Parathyroid adenoma (tissue), 2 donors: ENCODE data around the gene MPP3.

Experiments
- H2AFZ ChIP-seq: fragments of 300-600 bp; sonication (generic); one replicate; pipeline ENCODE4 v1.7.0; 2017; ENCODE audit warnings: antibody characterized with exemption, mild to moderate bottlenecking
- H3K27ac ChIP-seq: fragments of 300-600 bp; sonication (generic); one replicate; pipeline ENCODE4 v1.7.0; 2017
- H3K27me3 ChIP-seq: fragments of 300-600 bp; sonication (generic); one replicate; pipeline ENCODE4 v1.7.0; 2017; ENCODE audit warnings: low read length; ENCODE audit not compliant: control insufficient read depth, insufficient read depth
- H3K36me3 ChIP-seq: fragments of 300-600 bp; sonication (generic); one replicate; pipeline ENCODE4 v1.7.0; 2017; ENCODE audit warnings: low read length; ENCODE audit not compliant: control insufficient read depth, insufficient read depth
- H3K4me1 ChIP-seq: fragments of 300-600 bp; sonication (generic); one replicate; pipeline ENCODE4 v1.7.0; 2017; ENCODE audit warnings: control low read depth
- H3K4me2 ChIP-seq: fragments of 300-600 bp; sonication (generic); one replicate; pipeline ENCODE4 v1.7.0; 2017; ENCODE audit warnings: low read length
- H3K4me3 ChIP-seq: fragments of 300-600 bp; sonication (generic); one replicate; pipeline ENCODE4 v1.7.0; 2017; ENCODE audit warnings: low read depth, low read length
- H3K79me2 ChIP-seq: fragments of 300-600 bp; sonication (generic); one replicate; pipeline ENCODE4 v1.7.0; 2017; ENCODE audit warnings: control low read depth
- H3K9ac ChIP-seq: fragments of 300-600 bp; sonication (generic); one replicate; pipeline ENCODE4 v1.7.0; 2017; ENCODE audit warnings: mild to moderate bottlenecking
- H3K9me3 ChIP-seq: fragments of 300-600 bp; sonication (generic); one replicate; pipeline ENCODE4 v1.7.0; 2017; ENCODE audit warnings: low read length; ENCODE audit not compliant: control insufficient read depth
- TF ChIP-seq, protein P1 (sequence below): fragments of 300-600 bp; sonication (generic); IDR thresholded peaks from one replicate; pipeline ENCODE4 v1.7.0; 2017; ENCODE audit warnings: antibody characterized with exemption, mild to moderate bottlenecking
- donor health status: primary hyperparathyroidism.

MPP3 gene

GRCh38 chr17:43780135-43780534, 52.8 kb downstream of the MPP3 start, which contains the start of gene CFAP97D1:
TSS of gene CFAP97D1 (plus strand) at chr17:43780435. CDS start at chr17:43780463, 28 bp downstream.
- TF ChIP-seq, protein P1, sequence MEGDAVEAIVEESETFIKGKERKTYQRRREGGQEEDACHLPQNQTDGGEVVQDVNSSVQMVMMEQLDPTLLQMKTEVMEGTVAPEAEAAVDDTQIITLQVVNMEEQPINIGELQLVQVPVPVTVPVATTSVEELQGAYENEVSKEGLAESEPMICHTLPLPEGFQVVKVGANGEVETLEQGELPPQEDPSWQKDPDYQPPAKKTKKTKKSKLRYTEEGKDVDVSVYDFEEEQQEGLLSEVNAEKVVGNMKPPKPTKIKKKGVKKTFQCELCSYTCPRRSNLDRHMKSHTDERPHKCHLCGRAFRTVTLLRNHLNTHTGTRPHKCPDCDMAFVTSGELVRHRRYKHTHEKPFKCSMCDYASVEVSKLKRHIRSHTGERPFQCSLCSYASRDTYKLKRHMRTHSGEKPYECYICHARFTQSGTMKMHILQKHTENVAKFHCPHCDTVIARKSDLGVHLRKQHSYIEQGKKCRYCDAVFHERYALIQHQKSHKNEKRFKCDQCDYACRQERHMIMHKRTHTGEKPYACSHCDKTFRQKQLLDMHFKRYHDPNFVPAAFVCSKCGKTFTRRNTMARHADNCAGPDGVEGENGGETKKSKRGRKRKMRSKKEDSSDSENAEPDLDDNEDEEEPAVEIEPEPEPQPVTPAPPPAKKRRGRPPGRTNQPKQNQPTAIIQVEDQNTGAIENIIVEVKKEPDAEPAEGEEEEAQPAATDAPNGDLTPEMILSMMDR = no peak
- Histone ChIP-seq H3K4me3 (peak within 1 kb of the TSS; percentile 85), H3K4me1 (peaks cover 4% of the 10 kb centered on the region), H3K36me3 (no peaks in the 10 kb centered on the region), H3K79me2 (peaks cover 8% of the 10 kb centered on the region), H3K9ac (no peak within 1 kb of the TSS), H3K4me2 (peak within 1 kb of the TSS; percentile 86), H3K9me3 (no peaks in the 10 kb centered on the region), H2AFZ (peak within 1 kb of the TSS; percentile 94), H3K27ac (no peak within 1 kb of the TSS), H3K27me3 (no peaks in the 10 kb centered on the region)

GRCh38 chr17:43779145-43780125, 53.5 kb downstream of the MPP3 start:
- Histone ChIP-seq H3K4me2 (peak overlapping the region; percentile 86), H3K79me2 (peaks cover 8% of the 10 kb centered on the region), H2AFZ (peak overlapping the region; percentile 94), H3K4me3 (peak overlapping the region; percentile 85), H3K9me3 (no peaks in the 10 kb centered on the region), H3K27me3 (no peaks in the 10 kb centered on the region), H3K9ac (no peak overlapping the region), H3K36me3 (no peaks in the 10 kb centered on the region), H3K27ac (peak overlapping the region; percentile 98), H3K4me1 (peaks cover 4% of the 10 kb centered on the region)
- TF ChIP-seq, protein P1 = peak; percentile 23

DNA sequence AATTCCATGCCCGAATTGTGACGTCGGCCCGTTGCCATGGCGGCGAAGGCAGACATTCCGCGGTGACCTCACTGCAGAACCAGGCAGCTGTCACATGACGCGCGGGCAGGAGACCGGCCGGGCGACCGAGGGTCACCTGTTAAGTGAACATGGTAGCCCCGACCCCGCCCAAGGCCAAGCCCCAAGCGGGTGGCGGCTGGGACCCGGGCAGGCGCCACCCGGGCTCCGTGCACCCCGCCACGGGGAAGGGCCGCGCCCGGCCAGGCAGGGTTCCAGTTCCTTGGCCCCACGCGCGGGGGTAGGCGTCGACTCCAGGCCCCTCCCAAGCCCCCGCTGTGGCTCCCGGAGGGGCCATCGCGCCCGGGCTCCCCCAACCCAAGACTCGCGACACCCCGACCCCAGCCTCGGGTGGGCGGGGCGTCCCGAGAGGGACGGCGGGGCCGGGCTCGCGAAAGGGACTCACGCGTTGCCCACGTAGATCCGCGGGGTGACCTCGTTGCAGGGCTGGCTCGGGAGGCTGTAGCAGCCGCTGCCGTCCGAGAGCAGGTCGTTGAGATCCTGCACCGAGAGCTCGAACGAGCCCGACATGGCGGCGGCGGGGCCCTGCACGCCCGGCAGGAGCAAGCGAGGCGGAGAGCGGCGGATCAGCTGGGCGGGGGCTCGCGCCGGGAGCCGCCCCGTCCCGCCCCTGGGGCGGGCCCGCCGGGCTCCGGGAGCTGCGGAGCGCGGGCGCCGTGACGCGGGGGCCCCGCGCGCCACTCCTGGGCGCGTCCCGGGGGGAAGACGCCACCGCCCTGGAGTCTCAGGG, 54.4 kb downstream of the MPP3 start, which contains the start of gene DUSP3:
TSS of gene DUSP3 (minus strand) at position 641 of the 808 bp plus-strand sequence. CDS start at position 588, 53 bp downstream.
- peak within 1 kb of the TSS; percentile 91 for H3K4me2 ChIP-seq
- peak within 1 kb of the TSS; percentile 98 for H3K27ac ChIP-seq
- no peaks in the 10 kb centered on the region for H3K36me3 ChIP-seq
- TF ChIP-seq, protein P1 = no peak
- H3K79me2 ChIP-seq = peaks cover 8% of the 10 kb centered on the region
- H3K4me1 ChIP-seq = peaks cover 4% of the 10 kb centered on the region
- peak within 1 kb of the TSS; percentile 94 for H2AFZ ChIP-seq
- H3K4me3 ChIP-seq = peak within 1 kb of the TSS; percentile 85
- H3K27me3 ChIP-seq = no peaks in the 10 kb centered on the region
- no peaks in the 10 kb centered on the region for H3K9me3 ChIP-seq
- H3K9ac ChIP-seq = peak within 1 kb of the TSS; percentile 79

DNA sequence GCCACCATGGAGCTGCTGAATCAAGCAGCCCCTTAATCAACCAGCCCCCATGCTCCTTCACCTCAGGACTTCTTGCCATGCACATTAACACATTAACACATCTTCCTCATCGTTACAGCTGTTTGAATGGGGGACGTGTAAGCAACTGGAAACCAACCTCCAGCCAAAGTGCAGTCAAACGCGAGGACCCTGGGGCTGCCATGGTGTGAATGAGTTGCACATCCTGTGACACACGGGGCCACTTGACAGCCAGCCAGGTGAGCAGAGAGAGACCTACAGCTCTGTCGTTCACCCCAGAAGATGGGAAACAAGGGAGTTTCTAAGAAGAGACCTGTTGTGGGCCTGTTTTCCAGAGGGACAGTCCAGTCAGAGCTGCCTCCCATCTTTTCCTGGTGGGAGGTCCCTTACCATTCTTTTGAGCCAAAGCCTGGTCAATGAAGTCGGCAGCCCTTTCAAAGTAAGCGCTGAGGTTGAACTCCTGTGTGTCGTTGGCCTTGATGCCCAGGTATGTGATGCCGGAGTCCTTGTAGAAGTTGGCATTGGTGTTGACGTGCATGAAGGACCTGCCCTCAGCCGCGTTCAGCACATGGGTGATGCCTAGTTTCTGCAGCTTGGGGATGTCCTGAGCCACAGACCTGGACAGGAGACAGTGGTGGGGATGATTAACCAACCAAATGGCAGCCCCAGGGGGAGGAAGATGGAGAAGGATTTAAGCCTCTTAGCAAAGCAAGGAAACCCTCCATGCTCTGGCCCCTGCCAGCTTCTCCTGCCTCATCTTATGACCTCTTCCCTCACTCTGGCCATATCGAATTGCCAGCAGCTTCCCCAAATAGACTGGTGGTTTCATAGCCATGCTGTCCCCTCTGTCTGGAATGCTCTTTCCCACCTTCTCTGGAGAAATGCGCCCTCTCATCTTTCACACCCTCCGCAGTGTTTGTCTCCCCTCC, 58.4 kb downstream of the MPP3 start:
- Histone ChIP-seq H3K4me1 (peaks cover 4% of the 10 kb centered on the region), H3K27ac (no peak overlapping the region), H2AFZ (no peak overlapping the region), H3K79me2 (peaks cover 8% of the 10 kb centered on the region), H3K4me3 (no peak overlapping the region), H3K4me2 (no peak overlapping the region), H3K36me3 (no peaks in the 10 kb centered on the region), H3K9me3 (no peaks in the 10 kb centered on the region), H3K27me3 (no peaks in the 10 kb centered on the region), H3K9ac (no peak overlapping the region)
- TF ChIP-seq, protein P1 = no peak
